NB4 (cell line): ENCODE data around the gene PTPRK.

Experiments
- CTCF ChIP-seq: IDR thresholded peaks from one replicate; pipeline ENCODE4 v1.5.1; 2012; ENCODE audit warnings: low read depth, low read length
- POLR2A ChIP-seq: IDR thresholded peaks from 2 replicates; pipeline ENCODE4 v1.6.1; 2011; ENCODE audit warnings: mild to moderate bottlenecking; ENCODE audit not compliant: insufficient read length; ENCODE audit errors: extremely low read depth

- no peak for TF ChIP-seq CTCF
- no peak for TF ChIP-seq POLR2A
These were observed 409.3 kb downstream of the PTPRK start for GRCh38 chr6:128111096-128111495.
